WTC11 (cell line): ENCODE data around the gene MIB2. TPM values are rescaled to one million over a fixed set of nuclear protein-coding genes. Genes with fewer than 3 reads are reported as not detected.

Experiments
- ATAC-seq: fragments of 200-7000 bp; cut with Tn5 transposase; 2 replicates; pipeline ENCODE4 v1.10.0; 2021; ENCODE audit warnings: mild to moderate bottlenecking, moderate library complexity
- CTCF ChIA-PET: fragments of 300-600 bp; sonication (Branson Sonifier 250); formaldehyde crosslinking; loops from one replicate; lab custom pipeline; 2021; ENCODE audit warnings: antibody characterized with exemption; lab: Charles Lee
- POLR2A ChIA-PET: fragments of 350-600 bp; sonication (Branson Sonifier 250); formaldehyde crosslinking; loops from one replicate; lab custom pipeline; 2021; ENCODE audit warnings: antibody characterized with exemption; lab: Charles Lee
- DNase-seq: peaks from one replicate; pipeline ENCODE4 v3.0.0; 2021; ENCODE audit warnings: low spot score
- H3K27ac Mint-ChIP-seq: 2 replicates; pipeline ENCODE4 v1.8.0; 2021; ENCODE audit warnings: mixed read lengths
- H3K27me3 Mint-ChIP-seq: 2 replicates; pipeline ENCODE4 v1.8.0; 2021; ENCODE audit warnings: low read depth, mild to moderate bottlenecking, moderate library complexity, mixed read lengths
- H3K36me3 Mint-ChIP-seq: 2 replicates; pipeline ENCODE4 v1.8.0; 2021; ENCODE audit warnings: mixed read lengths
- H3K4me1 Mint-ChIP-seq: 2 replicates; pipeline ENCODE4 v1.8.0; 2022; ENCODE audit warnings: mixed read lengths
- H3K4me3 Mint-ChIP-seq: 2 replicates; pipeline ENCODE4 v1.8.0; 2021; ENCODE audit warnings: mild to moderate bottlenecking, moderate library complexity, mixed read lengths
- H3K9me3 Mint-ChIP-seq: 2 replicates; pipeline ENCODE4 v1.8.0; 2021; ENCODE audit warnings: mixed read lengths
- E2F1 ChIP-seq: sonication (generic); formaldehyde crosslinking; IDR thresholded peaks from 2 replicates; pipeline ENCODE4 v1.8.0; 2022; ENCODE audit warnings: mild to moderate bottlenecking, missing genetic modification reagents
- E2F5 ChIP-seq: sonication (generic); formaldehyde crosslinking; IDR thresholded peaks from 2 replicates; pipeline ENCODE4 v1.8.1; 2022; ENCODE audit warnings: mild to moderate bottlenecking, moderate library complexity, missing genetic modification reagents
- EMX1 ChIP-seq: fragments of 250-450 bp; sonication (Bioruptor Pico); IDR thresholded peaks from 2 replicates; pipeline ENCODE4 v1.8.0; 2021; ENCODE audit warnings: mild to moderate bottlenecking
- ERG ChIP-seq: fragments of 250-450 bp; sonication (Bioruptor Pico); IDR thresholded peaks from 2 replicates; pipeline ENCODE4 v1.8.0; 2021; ENCODE audit warnings: mild to moderate bottlenecking
- HMGXB4 ChIP-seq: sonication (generic); formaldehyde crosslinking; IDR thresholded peaks from 2 replicates; pipeline ENCODE4 v1.8.1; 2023; ENCODE audit warnings: mild to moderate bottlenecking, moderate library complexity, missing genetic modification reagents
- JUN ChIP-seq: sonication (generic); formaldehyde crosslinking; IDR thresholded peaks from 2 replicates; pipeline ENCODE4 v1.8.0; 2023; ENCODE audit warnings: mild to moderate bottlenecking, missing genetic modification reagents
- MXD4 ChIP-seq: fragments of 250-450 bp; sonication (Bioruptor Pico); IDR thresholded peaks from 2 replicates; pipeline ENCODE4 v1.8.0; 2021; ENCODE audit warnings: mild to moderate bottlenecking, moderate library complexity, borderline replicate concordance
- NR3C1 ChIP-seq: sonication (generic); formaldehyde crosslinking; conservative IDR thresholded peaks from 2 replicates; pipeline ENCODE4 v1.8.1; 2023; ENCODE audit warnings: low read depth, mild to moderate bottlenecking, missing genetic modification reagents
- PRRX2 ChIP-seq: fragments of 250-450 bp; sonication (Bioruptor Pico); IDR thresholded peaks from 2 replicates; pipeline ENCODE4 v1.8.0; 2021; ENCODE audit warnings: mild to moderate bottlenecking
- RELA ChIP-seq: sonication (generic); formaldehyde crosslinking; IDR thresholded peaks from 2 replicates; pipeline ENCODE4 v1.8.1; 2022; ENCODE audit warnings: missing genetic modification reagents, mild to moderate bottlenecking, borderline replicate concordance
- SOX15 ChIP-seq: fragments of 250-450 bp; sonication (Bioruptor Pico); IDR thresholded peaks from 2 replicates; pipeline ENCODE4 v1.9.0; 2021; ENCODE audit warnings: mild to moderate bottlenecking
- SP1 ChIP-seq: sonication (generic); formaldehyde crosslinking; conservative IDR thresholded peaks from 2 replicates; pipeline ENCODE4 v1.8.1; 2022; ENCODE audit warnings: missing genetic modification reagents
- TP53 ChIP-seq: sonication (generic); formaldehyde crosslinking; IDR thresholded peaks from 2 replicates; pipeline ENCODE4 v1.8.1; 2023; ENCODE audit warnings: mild to moderate bottlenecking, missing genetic modification reagents
- ZBTB43 ChIP-seq: sonication (generic); formaldehyde crosslinking; IDR thresholded peaks from 2 replicates; pipeline ENCODE4 v1.8.1; 2023; ENCODE audit warnings: mild to moderate bottlenecking, missing genetic modification reagents
- ZNF138 ChIP-seq: sonication (generic); formaldehyde crosslinking; conservative IDR thresholded peaks from 2 replicates; pipeline ENCODE4 v1.8.1; 2022; ENCODE audit warnings: mild to moderate bottlenecking, moderate library complexity, missing genetic modification reagents
- ZNF423 ChIP-seq: fragments of 250-450 bp; sonication (Bioruptor Pico); IDR thresholded peaks from 2 replicates; pipeline ENCODE4 v2.1.2; 2022; ENCODE audit warnings: mild to moderate bottlenecking, moderate library complexity
- ZNF425 ChIP-seq: fragments of 250-450 bp; sonication (Bioruptor Pico); conservative IDR thresholded peaks from 2 replicates; pipeline ENCODE4 v1.9.0; 2021; ENCODE audit warnings: mild to moderate bottlenecking
- total RNA-seq: library from RNA; stranded (reverse); gene quantifications from 3 replicates; pipeline ENCODE4 v1.2.3, GENCODE V29; 2021

Gene MIB2
- total RNA-seq, 1 experiment from 2014 or later = 90.6 TPM

- no peaks in the 10 kb centered on the region for H3K9me3 Mint-ChIP-seq
- H3K27me3 Mint-ChIP-seq = peaks cover 25% of the 10 kb centered on the region
- no peaks in the 10 kb centered on the region for H3K36me3 Mint-ChIP-seq
- peak overlapping the region; percentile 72 for H3K4me3 Mint-ChIP-seq
- DNase-seq = no peak
- TF ChIP-seq ZNF138 (CRISPR knock-in tag) (no peak), E2F5 (CRISPR knock-in tag) (no peak), SP1 (no peak), NR3C1 (CRISPR knock-in tag) (no peak), SOX15 (CRISPR knock-in tag) (no peak), RELA (no peak), EMX1 (CRISPR knock-in tag) (no peak), TP53 (no peak), HMGXB4 (CRISPR knock-in tag) (no peak), MXD4 (CRISPR knock-in tag) (no peak), ZNF425 (CRISPR knock-in tag) (no peak), E2F1 (no peak), PRRX2 (no peak), JUN (no peak), ZNF423 (CRISPR knock-in tag) (no peak), ERG (CRISPR knock-in tag) (no peak), ZBTB43 (CRISPR knock-in tag) (no peak)
- TF ChIP-seq, all 79 proteins: peak for 0
- H3K4me1 Mint-ChIP-seq = peaks cover 10% of the 10 kb centered on the region; the same call in 1 of the 2 replicates
- no peak for ATAC-seq
- ChIA-PET CTCF (interaction anchor here (0.6 to 3.3 kb wide), 5 partner anchors 12 to 63 kb away, joined by 3 to 13 read pairs (median 4); partner anchors contain the start of gene MIB2), POLR2A (interaction anchor here (0.6 kb wide), 1 partner anchor 30 kb away, joined by 5 read pairs; no protein-coding TSS in a partner anchor)
- no peak overlapping the region for H3K27ac Mint-ChIP-seq
Measured at GRCh38 chr1:1598720-1599029, 16.6 kb upstream of the MIB2 start.
